Endothelial cell of umbilical vein (primary cell): ENCODE data around the gene CBLB.

Experiments used
- EZH2 ChIP-seq: IDR thresholded peaks from 2 replicates; pipeline ENCODE4 v1.6.1; 2012; ENCODE audit warnings: borderline replicate concordance, low read depth, mild to moderate bottlenecking, moderate library complexity, low read length, inconsistent platforms; ENCODE audit not compliant: severe bottlenecking
- GATA2 ChIP-seq: IDR thresholded peaks from 2 replicates; pipeline ENCODE4 v1.7.0; 2011; ENCODE audit warnings: low read depth, mild to moderate bottlenecking, moderate library complexity, mixed read lengths, low read length; ENCODE audit not compliant: insufficient read length, insufficient read depth
- POLR2A ChIP-seq: IDR thresholded peaks from 2 replicates; pipeline ENCODE4 v1.6.1; 2012; ENCODE audit warnings: low read depth, mild to moderate bottlenecking, control low read depth, low read length
- POLR2AphosphoS5 ChIP-seq: IDR thresholded peaks from 2 replicates; pipeline ENCODE4 v1.6.1; 2012; ENCODE audit warnings: low read depth, mild to moderate bottlenecking, control low read depth, low read length, moderate library complexity; ENCODE audit not compliant: insufficient read depth
- TF ChIP-seq, protein P1 (sequence below), 2 donors: IDR thresholded peaks; 1 replicate in 1 of 2; 2 replicates in 1 of 2; pipeline ENCODE4 v1.5.1; 2011; ENCODE audit warnings: low read length in 2 of 2, mild to moderate bottlenecking in 2 of 2, moderate library complexity in 2 of 2, control low read depth in 1 of 2, inconsistent platforms in 1 of 2, low read depth in 1 of 2; ENCODE audit not compliant: insufficient read depth in 1 of 2; ENCODE audit errors: extremely low read depth in 1 of 2
- TF ChIP-seq, protein P2 (sequence below): IDR thresholded peaks from 2 replicates; pipeline ENCODE4 v1.6.1; 2011; ENCODE audit not compliant: insufficient read depth, insufficient read length

DNA sequence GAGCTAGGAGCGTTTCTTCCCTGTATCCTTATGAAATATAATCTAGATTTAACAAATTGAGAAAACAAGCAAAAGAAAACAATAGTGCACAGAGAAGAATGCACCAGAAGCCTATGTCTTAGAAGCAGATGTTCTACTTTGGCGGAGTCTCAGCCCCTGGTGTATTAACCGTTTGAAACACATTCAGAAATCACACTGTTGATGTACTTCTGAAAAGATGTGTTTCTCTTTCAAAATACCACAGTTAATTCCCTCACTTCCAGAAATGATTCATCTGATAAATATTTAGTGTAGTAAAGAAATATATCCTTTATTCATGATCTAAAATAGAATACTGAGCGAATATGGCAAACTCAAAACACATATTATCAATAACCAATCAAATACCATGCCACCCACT lies 77.7 kb downstream of the CBLB start:
- TF ChIP-seq POLR2A (no peak), POLR2AphosphoS5 (no peak), EZH2 (no peak), GATA2 (no peak)
- TF ChIP-seq, protein P1, sequence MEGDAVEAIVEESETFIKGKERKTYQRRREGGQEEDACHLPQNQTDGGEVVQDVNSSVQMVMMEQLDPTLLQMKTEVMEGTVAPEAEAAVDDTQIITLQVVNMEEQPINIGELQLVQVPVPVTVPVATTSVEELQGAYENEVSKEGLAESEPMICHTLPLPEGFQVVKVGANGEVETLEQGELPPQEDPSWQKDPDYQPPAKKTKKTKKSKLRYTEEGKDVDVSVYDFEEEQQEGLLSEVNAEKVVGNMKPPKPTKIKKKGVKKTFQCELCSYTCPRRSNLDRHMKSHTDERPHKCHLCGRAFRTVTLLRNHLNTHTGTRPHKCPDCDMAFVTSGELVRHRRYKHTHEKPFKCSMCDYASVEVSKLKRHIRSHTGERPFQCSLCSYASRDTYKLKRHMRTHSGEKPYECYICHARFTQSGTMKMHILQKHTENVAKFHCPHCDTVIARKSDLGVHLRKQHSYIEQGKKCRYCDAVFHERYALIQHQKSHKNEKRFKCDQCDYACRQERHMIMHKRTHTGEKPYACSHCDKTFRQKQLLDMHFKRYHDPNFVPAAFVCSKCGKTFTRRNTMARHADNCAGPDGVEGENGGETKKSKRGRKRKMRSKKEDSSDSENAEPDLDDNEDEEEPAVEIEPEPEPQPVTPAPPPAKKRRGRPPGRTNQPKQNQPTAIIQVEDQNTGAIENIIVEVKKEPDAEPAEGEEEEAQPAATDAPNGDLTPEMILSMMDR (IDR thresholded peaks at IDR 0.05; ENCODE audit: extremely low read depth in 1 of 2, insufficient read depth in 1 of 2, low read depth in 1 of 2, low read length in 2 of 2) = no peak
- TF ChIP-seq, protein P2, sequence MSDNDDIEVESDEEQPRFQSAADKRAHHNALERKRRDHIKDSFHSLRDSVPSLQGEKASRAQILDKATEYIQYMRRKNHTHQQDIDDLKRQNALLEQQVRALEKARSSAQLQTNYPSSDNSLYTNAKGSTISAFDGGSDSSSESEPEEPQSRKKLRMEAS = no peak
